Mucosa of stomach (tissue), 1 donor: Measurements from ENCODE around the gene CCDC85A.

Source experiments
- H3K27me3 ChIP-seq: one replicate; pipeline ENCODE4 v1.7.0; 2013; ENCODE audit warnings: mild to moderate bottlenecking, low read length; ENCODE audit not compliant: control insufficient read depth, insufficient read depth
- H3K36me3 ChIP-seq: one replicate; pipeline ENCODE4 v1.7.0; 2013; ENCODE audit warnings: low read length; ENCODE audit not compliant: control insufficient read depth, insufficient read depth
- H3K4me1 ChIP-seq: one replicate; pipeline ENCODE4 v1.7.0; 2013; ENCODE audit warnings: mild to moderate bottlenecking, low read length; ENCODE audit not compliant: control insufficient read depth, insufficient read depth
- H3K4me3 ChIP-seq: one replicate; pipeline ENCODE4 v1.7.0; 2013; ENCODE audit warnings: low read length
- H3K9ac ChIP-seq: one replicate; pipeline ENCODE4 v1.7.0; 2013; ENCODE audit warnings: mild to moderate bottlenecking, low read length, moderate library complexity
- H3K9me3 ChIP-seq: one replicate; pipeline ENCODE4 v1.7.0; 2013; ENCODE audit warnings: mild to moderate bottlenecking, low read length, moderate library complexity; ENCODE audit not compliant: control insufficient read depth
- donor health status: Pancreatic carcinoma.

Gene CCDC85A

DNA sequence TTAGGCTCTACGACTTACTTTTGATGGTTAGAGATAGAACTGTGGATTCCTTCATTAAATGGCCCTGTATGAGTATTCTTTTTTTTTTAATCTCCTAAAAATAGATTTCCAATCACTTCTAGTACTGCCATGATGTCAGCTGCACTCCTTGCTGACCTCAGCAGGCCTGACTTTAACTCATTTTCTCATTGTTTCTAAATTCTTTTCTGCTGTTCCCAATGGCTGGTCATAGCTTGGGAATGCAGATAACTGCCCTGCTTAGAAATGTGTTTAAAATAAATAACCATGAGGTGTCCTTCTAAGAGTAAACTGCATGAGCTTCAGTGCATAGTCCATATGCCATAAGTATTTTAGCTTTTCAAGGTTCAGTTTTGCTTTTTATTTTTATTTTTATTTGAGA is 15.7 kb downstream of the CCDC85A start:
- no peaks in the 10 kb centered on the region for H3K4me1 ChIP-seq
- H3K36me3 ChIP-seq = no peaks in the 10 kb centered on the region
- no peak overlapping the region for H3K4me3 ChIP-seq
- no peak overlapping the region for H3K9ac ChIP-seq
- no peaks in the 10 kb centered on the region for H3K27me3 ChIP-seq
- no peaks in the 10 kb centered on the region for H3K9me3 ChIP-seq

DNA sequence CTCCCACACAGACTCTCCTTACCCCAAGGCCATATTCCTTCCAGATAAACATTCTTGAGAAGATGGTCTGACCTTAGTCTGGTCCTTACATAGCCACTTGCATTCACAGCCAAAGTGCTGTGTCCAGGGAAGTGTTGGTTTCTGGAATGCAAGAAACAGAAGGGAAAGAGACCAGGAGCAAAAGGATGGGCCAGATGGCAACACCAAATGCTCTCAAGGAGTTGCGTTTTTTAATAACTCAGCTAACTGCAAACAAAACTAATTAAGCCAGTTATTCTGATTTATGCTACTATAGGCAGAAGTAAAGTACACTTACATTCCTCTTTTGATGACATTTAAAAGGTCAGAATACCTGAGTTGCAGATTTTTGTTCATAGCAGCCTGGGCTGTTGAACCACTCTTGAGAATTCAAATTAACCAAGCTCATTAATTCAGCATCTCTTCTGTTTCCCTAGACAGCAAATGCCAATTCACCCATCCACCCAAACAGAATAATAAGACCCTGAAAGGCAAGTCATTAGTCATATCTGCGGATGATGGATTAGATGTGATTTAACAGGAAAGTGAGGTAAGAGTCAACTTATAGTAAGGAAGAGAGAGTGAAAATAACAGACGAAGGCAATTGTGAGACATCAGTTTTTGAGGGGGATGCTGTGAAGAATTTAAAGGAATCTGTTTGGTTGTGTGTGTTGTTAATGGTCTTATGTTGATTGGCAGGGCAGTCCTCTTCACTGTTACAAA is 18.8 kb downstream of the CCDC85A start:
- H3K9ac ChIP-seq = no peak overlapping the region
- H3K4me1 ChIP-seq = no peaks in the 10 kb centered on the region
- no peak overlapping the region for H3K4me3 ChIP-seq
- H3K27me3 ChIP-seq = no peaks in the 10 kb centered on the region
- no peaks in the 10 kb centered on the region for H3K9me3 ChIP-seq
- H3K36me3 ChIP-seq = no peaks in the 10 kb centered on the region

DNA sequence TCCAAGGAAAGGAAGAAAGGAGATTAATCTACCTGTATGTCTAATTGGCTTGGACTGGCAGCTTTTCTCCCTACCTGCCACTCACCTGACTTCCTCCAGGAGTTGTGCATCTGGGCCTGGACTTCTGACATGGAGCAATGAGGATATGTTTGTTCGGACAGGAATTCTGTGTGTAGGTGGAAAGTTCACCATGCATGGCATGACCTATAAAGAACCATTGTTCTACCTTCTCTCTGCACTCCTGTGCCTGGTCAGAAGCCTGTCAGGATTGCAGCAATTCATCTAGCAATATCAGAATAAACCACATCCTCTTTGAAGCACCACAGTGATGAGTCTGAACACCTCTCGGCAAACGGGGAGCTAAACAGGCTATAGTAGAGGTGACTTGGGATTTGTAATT is 20.8 kb downstream of the CCDC85A start:
- H3K4me3 ChIP-seq = no peak overlapping the region
- no peaks in the 10 kb centered on the region for H3K36me3 ChIP-seq
- H3K9ac ChIP-seq = no peak overlapping the region
- no peaks in the 10 kb centered on the region for H3K27me3 ChIP-seq
- no peaks in the 10 kb centered on the region for H3K9me3 ChIP-seq
- H3K4me1 ChIP-seq = no peaks in the 10 kb centered on the region

DNA sequence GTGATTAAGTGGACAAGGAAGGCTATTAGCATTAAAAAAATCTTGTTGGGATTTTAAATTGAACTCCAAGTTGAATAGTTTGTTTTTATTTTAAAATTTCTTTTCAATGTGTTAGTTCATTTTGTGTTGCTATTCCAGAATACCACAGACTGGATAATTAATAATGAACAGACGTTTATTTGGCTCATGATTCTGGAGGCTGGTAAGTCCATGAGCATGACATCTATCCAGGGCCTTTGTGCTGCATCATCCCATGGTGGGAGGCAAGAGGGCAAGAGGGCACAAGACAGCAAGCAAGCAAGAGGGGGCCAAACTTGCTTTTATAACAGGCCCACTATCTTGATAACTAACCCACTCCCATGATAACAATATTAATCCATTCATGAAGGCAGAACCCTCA is 22.5 kb downstream of the CCDC85A start:
- Histone ChIP-seq H3K27me3 (no peaks in the 10 kb centered on the region), H3K9me3 (no peaks in the 10 kb centered on the region), H3K4me3 (no peak overlapping the region), H3K9ac (no peak overlapping the region), H3K4me1 (no peaks in the 10 kb centered on the region), H3K36me3 (no peaks in the 10 kb centered on the region)

DNA sequence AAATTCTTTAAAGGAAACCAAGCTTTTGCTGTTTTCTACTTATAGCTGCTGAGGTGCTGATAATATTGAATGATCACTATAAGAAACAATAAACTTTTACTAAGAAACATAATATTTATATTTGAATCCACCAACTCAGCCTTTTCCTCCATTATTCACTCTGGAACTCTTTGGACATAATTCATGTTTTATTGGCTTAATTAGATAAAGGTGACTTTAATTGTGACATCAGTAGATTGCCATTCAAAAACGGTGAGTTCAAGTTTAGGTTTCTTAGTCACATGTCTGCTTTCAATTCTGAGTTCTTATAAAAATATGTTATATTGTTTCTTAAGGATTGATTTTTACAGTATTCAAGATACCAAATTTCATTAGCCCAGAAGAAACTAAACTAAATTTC is 24.0 kb downstream of the CCDC85A start:
- Histone ChIP-seq H3K9me3 (no peaks in the 10 kb centered on the region), H3K27me3 (no peaks in the 10 kb centered on the region), H3K4me1 (no peaks in the 10 kb centered on the region), H3K9ac (no peak overlapping the region), H3K4me3 (no peak overlapping the region), H3K36me3 (no peaks in the 10 kb centered on the region)

DNA sequence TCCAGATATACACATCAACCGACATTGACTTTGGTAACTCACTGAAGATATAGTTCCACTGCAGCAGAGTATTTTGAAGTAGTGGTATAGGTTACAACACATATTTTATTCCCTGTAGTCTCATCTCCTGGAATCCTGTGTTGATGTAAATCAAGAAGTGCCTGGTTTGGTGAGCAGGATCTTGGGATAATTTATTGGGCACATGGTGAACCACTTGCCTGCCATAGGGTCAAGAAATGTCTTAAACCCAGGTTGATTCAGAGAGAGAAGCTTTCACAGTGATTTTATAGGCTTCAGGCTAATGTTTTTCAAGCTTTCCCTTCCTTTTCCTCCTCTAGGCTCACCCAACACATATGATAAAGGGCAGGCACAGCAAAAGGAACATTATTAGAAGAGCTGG is 24.6 kb downstream of the CCDC85A start:
- no peak overlapping the region for H3K9ac ChIP-seq
- no peaks in the 10 kb centered on the region for H3K27me3 ChIP-seq
- H3K4me1 ChIP-seq = no peaks in the 10 kb centered on the region
- H3K9me3 ChIP-seq = no peaks in the 10 kb centered on the region
- no peaks in the 10 kb centered on the region for H3K36me3 ChIP-seq
- H3K4me3 ChIP-seq = no peak overlapping the region

DNA sequence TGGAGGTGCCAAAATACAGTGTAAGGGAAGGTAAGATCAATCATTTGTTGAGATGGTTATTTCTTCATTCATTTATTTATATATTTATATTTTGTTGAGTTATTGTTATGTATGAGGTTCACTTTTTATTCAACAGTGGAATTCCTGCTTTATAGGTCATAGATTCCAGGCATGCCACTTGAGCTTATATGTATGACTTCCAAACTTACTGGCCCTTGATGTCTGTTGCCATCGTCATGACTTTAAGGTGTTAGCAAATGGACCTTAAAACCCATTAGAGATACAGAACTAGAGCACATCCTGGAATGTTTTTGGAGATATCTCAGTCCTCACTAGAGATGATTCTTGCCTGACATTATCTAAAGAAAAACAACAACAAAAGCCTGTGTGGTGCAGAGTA is 25.9 kb downstream of the CCDC85A start:
- Histone ChIP-seq H3K27me3 (no peaks in the 10 kb centered on the region), H3K4me1 (no peaks in the 10 kb centered on the region), H3K9ac (no peak overlapping the region), H3K36me3 (no peaks in the 10 kb centered on the region), H3K4me3 (no peak overlapping the region), H3K9me3 (no peaks in the 10 kb centered on the region)

DNA sequence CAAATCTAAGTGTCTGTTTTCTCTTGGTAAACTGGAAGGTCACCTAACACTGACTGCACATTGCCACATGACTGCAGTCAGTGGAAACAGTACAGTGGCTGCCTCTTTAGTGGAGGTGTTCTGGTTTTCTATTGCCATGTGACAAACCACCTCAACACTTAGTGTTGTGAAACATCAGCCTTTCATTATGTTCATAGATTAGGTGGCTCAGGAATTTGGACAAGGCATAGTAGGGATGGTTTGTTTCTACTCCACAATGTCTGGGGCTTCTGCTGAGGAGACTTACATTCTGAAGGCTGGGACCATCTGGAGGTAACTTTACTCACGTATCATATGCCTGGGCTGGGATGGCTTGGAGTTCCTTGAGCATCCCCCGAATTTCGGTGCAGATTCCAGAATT is 26.5 kb downstream of the CCDC85A start:
- Histone ChIP-seq H3K36me3 (no peaks in the 10 kb centered on the region), H3K9ac (no peak overlapping the region), H3K4me3 (no peak overlapping the region), H3K9me3 (no peaks in the 10 kb centered on the region), H3K4me1 (no peaks in the 10 kb centered on the region), H3K27me3 (no peaks in the 10 kb centered on the region)

DNA sequence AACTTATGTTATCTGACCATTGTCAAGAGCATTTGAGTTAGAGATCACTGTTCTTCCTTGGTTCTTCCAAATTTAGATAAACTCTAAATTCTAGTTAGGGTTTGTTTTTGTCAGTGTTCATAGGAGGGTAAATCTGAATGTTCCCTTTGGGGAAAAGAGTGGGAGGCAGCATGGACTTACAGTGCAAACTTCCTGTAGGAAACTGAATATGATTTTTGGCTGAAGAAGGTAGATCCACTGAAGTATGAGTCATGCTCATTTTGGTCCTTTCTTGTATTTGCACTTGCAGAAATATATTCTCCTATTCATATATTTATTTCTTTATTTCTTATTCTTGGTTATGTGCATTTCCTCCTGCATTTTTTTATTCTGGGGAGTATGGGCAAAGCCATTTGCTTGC is 27.3 kb downstream of the CCDC85A start:
- H3K4me1 ChIP-seq = no peaks in the 10 kb centered on the region
- H3K9ac ChIP-seq = no peak overlapping the region
- no peaks in the 10 kb centered on the region for H3K36me3 ChIP-seq
- no peaks in the 10 kb centered on the region for H3K27me3 ChIP-seq
- H3K9me3 ChIP-seq = no peaks in the 10 kb centered on the region
- H3K4me3 ChIP-seq = no peak overlapping the region

DNA sequence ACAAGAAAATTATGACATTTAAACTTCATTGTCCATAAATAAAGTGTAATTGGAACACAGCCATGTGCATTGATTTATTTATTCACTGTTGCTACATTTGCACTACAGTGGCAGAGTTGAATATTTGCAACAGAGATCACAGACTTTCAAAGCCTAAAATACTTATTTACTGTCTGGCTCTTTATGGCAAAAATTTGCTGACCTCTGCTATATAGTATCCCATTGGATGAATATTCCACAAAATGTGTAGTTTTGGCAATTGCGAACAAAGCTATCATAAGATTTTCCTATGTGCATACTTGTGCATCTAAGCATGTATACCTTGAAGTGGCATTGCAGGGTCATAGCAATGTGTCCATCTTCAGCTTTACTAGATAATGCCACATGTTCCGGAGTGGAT is 32.1 kb downstream of the CCDC85A start:
- no peaks in the 10 kb centered on the region for H3K36me3 ChIP-seq
- no peak overlapping the region for H3K9ac ChIP-seq
- no peaks in the 10 kb centered on the region for H3K27me3 ChIP-seq
- no peaks in the 10 kb centered on the region for H3K4me1 ChIP-seq
- no peaks in the 10 kb centered on the region for H3K9me3 ChIP-seq
- no peak overlapping the region for H3K4me3 ChIP-seq

DNA sequence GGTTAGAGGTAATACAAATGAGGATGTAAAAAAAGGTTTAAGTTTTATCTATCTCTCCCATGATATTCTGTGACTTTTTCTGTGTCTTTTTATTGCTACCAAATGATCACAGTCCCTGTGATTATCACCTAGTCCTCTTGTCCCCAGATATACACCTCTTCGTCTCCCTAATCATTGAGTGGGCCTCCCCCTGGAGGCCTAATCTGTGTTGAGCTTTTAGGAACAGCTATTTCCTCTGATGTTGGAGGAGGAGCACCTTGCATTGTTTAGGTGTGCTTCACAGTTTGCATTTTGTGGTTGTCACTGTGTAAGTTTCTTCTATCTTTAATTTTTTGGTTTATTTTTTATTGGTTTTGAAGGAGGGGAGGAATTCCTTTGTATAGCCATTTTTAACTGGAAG is 33.3 kb downstream of the CCDC85A start:
- Histone ChIP-seq H3K9me3 (no peaks in the 10 kb centered on the region), H3K27me3 (no peaks in the 10 kb centered on the region), H3K9ac (no peak overlapping the region), H3K36me3 (no peaks in the 10 kb centered on the region), H3K4me3 (no peak overlapping the region), H3K4me1 (no peaks in the 10 kb centered on the region)

DNA sequence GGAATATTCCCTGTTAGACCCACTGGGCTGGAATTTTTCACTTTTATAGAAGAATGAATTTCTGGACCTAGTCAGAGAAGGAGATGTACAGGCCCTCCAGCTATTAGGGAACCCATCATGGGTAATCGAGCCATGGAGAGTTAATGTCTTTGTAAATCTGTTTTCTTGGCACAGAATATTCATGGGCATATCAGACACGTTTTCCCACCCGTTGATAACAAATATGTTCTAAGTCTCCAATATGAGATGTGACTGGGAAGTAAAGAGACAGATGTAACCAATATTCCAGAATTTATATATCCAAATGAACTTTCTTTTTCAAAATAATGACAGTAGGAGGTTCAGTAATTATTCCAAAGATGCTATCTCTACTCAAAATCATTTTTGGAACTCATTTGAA is 38.7 kb downstream of the CCDC85A start:
- no peaks in the 10 kb centered on the region for H3K27me3 ChIP-seq
- no peaks in the 10 kb centered on the region for H3K36me3 ChIP-seq
- H3K4me3 ChIP-seq = no peak overlapping the region
- H3K9me3 ChIP-seq = no peaks in the 10 kb centered on the region
- no peak overlapping the region for H3K9ac ChIP-seq
- no peaks in the 10 kb centered on the region for H3K4me1 ChIP-seq

DNA sequence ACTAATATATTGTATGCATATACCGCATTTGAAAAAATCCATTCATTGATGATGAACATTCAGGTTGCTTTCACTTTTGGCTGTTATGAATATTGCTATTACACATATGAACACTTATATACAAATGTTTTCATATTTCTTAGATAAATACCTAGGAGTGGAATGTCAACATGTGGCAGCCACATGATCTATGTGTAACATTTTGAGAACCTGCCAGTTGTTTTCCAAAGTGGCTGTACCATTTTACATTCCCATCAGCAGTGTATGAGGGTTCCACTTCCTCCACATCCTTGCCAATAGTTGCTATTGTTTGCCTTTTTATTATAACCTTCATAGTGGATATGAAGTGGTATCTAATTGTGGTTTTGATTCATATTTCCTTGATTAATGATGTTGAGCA is 40.5 kb downstream of the CCDC85A start:
- no peak overlapping the region for H3K4me3 ChIP-seq
- no peaks in the 10 kb centered on the region for H3K36me3 ChIP-seq
- H3K9me3 ChIP-seq = no peaks in the 10 kb centered on the region
- no peaks in the 10 kb centered on the region for H3K4me1 ChIP-seq
- no peaks in the 10 kb centered on the region for H3K27me3 ChIP-seq
- no peak overlapping the region for H3K9ac ChIP-seq
